GM12878 (cell line): Measurements from ENCODE around the gene CAMK4. TPM values are rescaled to one million over a fixed set of nuclear protein-coding genes. Genes with fewer than 3 reads are reported as not detected.
"Not testable (repeated sequence)": the region's sequence is repeated elsewhere in the genome, so short reads cannot be mapped to it uniquely, and the experiment has no call there.

ENCODE experiments used
- ATAC-seq: fragments of 200-7000 bp; cut with Tn5 transposase; 3 replicates; pipeline ENCODE4 v1.9.1; 2020; ENCODE audit warnings: mild to moderate bottlenecking, moderate library complexity
- BruUV-seq: library from RNA; stranded (reverse); fragments of 400-500 nt; replicated peaks from 2 replicates; lab custom pipeline; 2021; lab: Mats Ljungman, UMichigan
- CTCF ChIA-PET: fragments of 300-600 bp; sonication (Branson Sonifier 250); formaldehyde crosslinking; extraction: SDS; loops from one replicate; lab custom pipeline; 2021; ENCODE audit warnings: inconsistent platforms; lab: Yijun Ruan, JAX
- POLR2A ChIA-PET: fragments of 350-600 bp; formaldehyde crosslinking; extraction: SDS; loops from one replicate; lab custom pipeline; 2021; ENCODE audit warnings: inconsistent platforms; lab: Charles Lee
- RAD21 ChIA-PET: fragments of 300-600 bp; sonication (Branson Sonifier 250); formaldehyde crosslinking; loops from one replicate; lab custom pipeline; 2023; ENCODE audit warnings: antibody characterized with exemption; ENCODE audit not compliant: unreplicated experiment; lab: Charles Lee
- SMC1A ChIA-PET: fragments of 300-600 bp; sonication (Branson Sonifier 250); formaldehyde crosslinking; loops from one replicate; lab custom pipeline; 2023; ENCODE audit not compliant: unreplicated experiment, uncharacterized antibody; lab: Charles Lee
- DNase-seq: peaks from one replicate; pipeline ENCODE4 v3.0.0-alpha.2; 2011; ENCODE audit warnings: low read depth, low spot score
- FAIRE-seq: peaks from 3 replicates; lab custom pipeline; 2011; peaks lifted over from hg19 to GRCh38; lab: Jason Lieb, UNC
- H2AFZ ChIP-seq: 2 replicates; pipeline ENCODE4 v1.6.0; 2011; ENCODE audit warnings: low read depth, low read length, control low read depth; ENCODE audit not compliant: control insufficient read depth
- H3K27ac ChIP-seq: 2 replicates; pipeline ENCODE4 v1.5.1; 2011; ENCODE audit warnings: control low read depth; ENCODE audit not compliant: control insufficient read depth, insufficient read depth
- H3K27me3 ChIP-seq, 2 experiments: replicated peaks in 1 of 2; 2 replicates each; pipeline versions ENCODE4 v1.6.0 to v1.6.1; 2011; ENCODE audit warnings: low read length in 1 of 2; ENCODE audit not compliant: control insufficient read depth in 2 of 2, insufficient read depth in 2 of 2
- H3K36me3 ChIP-seq, 2 experiments: 2 replicates each; pipeline ENCODE4 v1.5.1; 2011; ENCODE audit warnings: low read length in 1 of 2; ENCODE audit not compliant: control insufficient read depth in 2 of 2, insufficient read depth in 2 of 2
- H3K4me1 ChIP-seq: 2 replicates; pipeline ENCODE4 v1.6.1; 2011; ENCODE audit warnings: mild to moderate bottlenecking, low read length, moderate library complexity, mixed read lengths; ENCODE audit not compliant: control insufficient read depth, insufficient read depth
- H3K4me2 ChIP-seq: 2 replicates; pipeline ENCODE4 v1.6.0; 2011; ENCODE audit warnings: control low read depth; ENCODE audit not compliant: control insufficient read depth, insufficient read depth
- H3K4me3 ChIP-seq: fragments of 200-600 bp; sonication (generic); 2 replicates; pipeline ENCODE4 v1.5.1; 2016
- H3K79me2 ChIP-seq: 2 replicates; pipeline ENCODE4 v1.6.0; 2011; ENCODE audit warnings: low read length; ENCODE audit not compliant: control insufficient read depth, insufficient read depth
- H3K9ac ChIP-seq: 2 replicates; pipeline ENCODE4 v1.8.0; 2011; ENCODE audit warnings: low read length, control low read depth, mixed read lengths; ENCODE audit not compliant: control insufficient read depth, insufficient read depth
- H3K9me3 ChIP-seq: replicated peaks from 3 replicates; pipeline ENCODE4 v1.5.1; 2011; ENCODE audit warnings: mild to moderate bottlenecking, low read length; ENCODE audit not compliant: control insufficient read depth, insufficient read depth
- H4K20me1 ChIP-seq: 2 replicates; pipeline ENCODE4 v1.6.0; 2011; ENCODE audit not compliant: control insufficient read depth, insufficient read depth
- BACH1 ChIP-seq: fragments of 450-650 bp; IDR thresholded peaks from 2 replicates; pipeline ENCODE4 v1.6.1; 2017; ENCODE audit warnings: mild to moderate bottlenecking, borderline replicate concordance
- BCL3 ChIP-seq: IDR thresholded peaks from 2 replicates; pipeline ENCODE4 v1.6.1; 2011; ENCODE audit warnings: borderline replicate concordance, low read depth, mild to moderate bottlenecking, moderate library complexity, low read length; ENCODE audit not compliant: insufficient read depth, poor library complexity, severe bottlenecking
- CEBPB ChIP-seq, 2 experiments: fragments of 150-350 bp in 1 of 2; IDR thresholded peaks; 2 replicates each; pipeline ENCODE4 v1.6.1; 2012 to 2014; ENCODE audit warnings: low read depth in 2 of 2, low read length in 2 of 2, borderline replicate concordance in 1 of 2, inconsistent platforms in 1 of 2
- CHD1 ChIP-seq: IDR thresholded peaks from 2 replicates; pipeline ENCODE4 v1.6.1; 2012; ENCODE audit warnings: low read depth, low read length, improper control_type of control experiment
- KDM1A ChIP-seq: fragments of 200-600 bp; sonication (generic); IDR thresholded peaks from 2 replicates; pipeline ENCODE4 v1.6.1; 2016; ENCODE audit warnings: borderline replicate concordance
- MEF2B ChIP-seq: fragments of 450-650 bp; IDR thresholded peaks from 2 replicates; pipeline ENCODE4 v1.6.1; 2018; ENCODE audit warnings: mild to moderate bottlenecking, moderate library complexity; ENCODE audit not compliant: partially characterized antibody, poor library complexity, severe bottlenecking
- NBN ChIP-seq: fragments of 450-650 bp; IDR thresholded peaks from 2 replicates; pipeline ENCODE4 v1.6.1; 2016
- STAT1 ChIP-seq: fragments of 450-650 bp; conservative IDR thresholded peaks from 2 replicates; pipeline ENCODE4 v1.6.1; 2014; ENCODE audit warnings: antibody characterized with exemption, mild to moderate bottlenecking
- TCF12 ChIP-seq: IDR thresholded peaks from 2 replicates; pipeline ENCODE4 v1.6.1; 2011; ENCODE audit warnings: low read depth, mild to moderate bottlenecking, low read length
- WRNIP1 ChIP-seq: IDR thresholded peaks from 2 replicates; pipeline ENCODE4 v1.6.1; 2011; ENCODE audit warnings: low read depth, low read length, improper control_type of control experiment, borderline replicate concordance
- ZZZ3 ChIP-seq: IDR thresholded peaks from 2 replicates; pipeline ENCODE4 v1.6.1; 2011; ENCODE audit warnings: low read depth; ENCODE audit not compliant: control insufficient read depth, insufficient read length
- WGBS: methylation state at CpG from one replicate; pipeline ENCODE4 v1.1.6; 2016; ENCODE audit warnings: low lambda C conversion rate; ENCODE audit not compliant: insufficient replicate concordance, insufficient coverage; ENCODE audit errors: missing lambda C conversion rate; 5-methylcytosine and 5-hydroxymethylcytosine counted together
- in situ Hi-C: fragments of 300-500 bp; cut with MboI; formaldehyde crosslinking; loops from 9 replicates; pipeline ENCODE4 v1.14.3; 2018; ENCODE audit warnings: mixed read lengths
- intact Hi-C: fragments of 100-400 bp; cut with micrococcal nuclease; formaldehyde crosslinking; loops from one replicate; pipeline ENCODE4 v1.14.2; 2022; ENCODE audit not compliant: unreplicated experiment
- polyA plus RNA-seq, 11 experiments: library from polyadenylated mRNA; depleted of rRNA in 4 of 11; unstranded in 6 of 11; stranded (reverse) in 5 of 11; fragments of >200 nt; fragmentation: Nextera tagmentation in 4 of 11; fragmentation: Illumina TruSeq in 1 of 11; extraction: Ambion mirVana in 4 of 11; extraction: Trizol in 1 of 11; gene quantifications; 1 replicate in 1 of 11; 2 replicates in 10 of 11; pipeline versions ENCODE4 v1.2.1 to v1.2.3, GENCODE V29; 2011 to 2016; ENCODE audit warnings: inconsistent platforms in 2 of 11, missing spikeins in 2 of 11, low read depth in 1 of 11
- total RNA-seq, 4 experiments: library from RNA; depleted of rRNA in 3 of 4; stranded (reverse); fragments of >200 nt in 3 of 4; fragmentation: Illumina TruSeq in 1 of 4; extraction: Trizol in 1 of 4; gene quantifications; 2 replicates each; pipeline versions ENCODE4 v1.2.1 to v1.2.3, GENCODE V29; 2013 to 2021

The CAMK4 gene
- total and polyA plus RNA-seq, 10 of the 15 experiments (the other 5 are each of a cell fraction or from before 2014, with no cell fraction given), result 13.3 to 51.9 (median 35.3) TPM

GRCh38 chr5:111256128-111256527 is 31.9 kb downstream of the CAMK4 start (continued):
- TF ChIP-seq BCL3, result no peak

- CTCF ChIA-PET, result interaction anchor here (0.8 to 14.9 kb wide), 4 partner anchors 10 to 27 kb away, joined by 3 to 263 read pairs (median 8); partner anchors contain the start of gene CAMK4
These were observed 33.4 kb downstream of the CAMK4 start for GRCh38 chr5:111257610-111258009.

GRCh38 chr5:111259636-111260035 is 35.5 kb downstream of the CAMK4 start:
- BruUV-seq, result no TSS peak
- Histone ChIP-seq H4K20me1 (no peaks in the 10 kb centered on the region), H3K9ac (no peak overlapping the region), H3K79me2 (peaks cover 52% of the 10 kb centered on the region), H3K9me3 (peaks cover 16% of the 10 kb centered on the region), H3K27me3 (no peaks in the 10 kb centered on the region), H3K4me2 (no peak overlapping the region), H3K27ac (no peak overlapping the region), H3K4me1 (peaks cover 16% of the 10 kb centered on the region), H3K4me3 (no peak overlapping the region), H3K36me3 (peaks cover 0 to 5% of the 10 kb centered on the region in 2 experiments; a peak in 2 of 4 replicates), H2AFZ (no peak overlapping the region)
- ChIA-PET SMC1A (interaction anchor here (16.2 kb wide), 1 partner anchor 29 kb away, joined by 608 read pairs; the partner anchor contains the start of gene CAMK4), CTCF (no interaction called here), RAD21 (no interaction called here), POLR2A (interaction anchor here (11.5 kb wide), 1 partner anchor 33 kb away, joined by 172 read pairs; the partner anchor contains the start of gene CAMK4)
- no peak for ATAC-seq
- intact Hi-C loops (no loop called here), in situ Hi-C loops (no loop called here)
- no peak for FAIRE-seq
- WGBS, result 96% methylated on average over 3 of the region's 3 CpGs
- TF ChIP-seq MEF2B (no peak), CHD1 (no peak), WRNIP1 (no peak), STAT1 (no peak), CEBPB (IDR thresholded peaks at IDR 0.05; ENCODE audit: borderline replicate concordance in 1 of 2, low read depth in 2 of 2, low read length in 2 of 2) (no peak), NBN (no peak), BACH1 (no peak), KDM1A (no peak), ZZZ3 (no peak), TCF12 (no peak)
- DNase-seq, result no peak

More at GRCh38 chr5:111257610-111258009, 33.4 kb downstream of the CAMK4 start:
- in situ Hi-C loops, FAIRE-seq, ATAC-seq, H3K27ac ChIP-seq, intact Hi-C loops, H4K20me1 ChIP-seq, H2AFZ ChIP-seq, H3K4me3 ChIP-seq, H3K4me2 ChIP-seq, DNase-seq, H3K36me3 ChIP-seq, H3K27me3 ChIP-seq, H3K9ac ChIP-seq, BruUV-seq: not testable (repeated sequence)
- ChIA-PET POLR2A (interaction anchor here (11.5 kb wide), 1 partner anchor 31 kb away, joined by 172 read pairs; the partner anchor contains the start of gene CAMK4), RAD21 (interaction anchor here (15.0 kb wide), 1 partner anchor 26 kb away, joined by 443 read pairs; the partner anchor contains the start of gene CAMK4), SMC1A (interaction anchor here (0.6 to 16.2 kb wide), 3 partner anchors 10 to 27 kb away, joined by 3 to 608 read pairs (median 3); partner anchors contain the start of gene CAMK4)
- WGBS, result 90% methylated on average over 4 of the region's 4 CpGs
- peaks cover 55% of the 10 kb centered on the region for H3K79me2 ChIP-seq
- peaks cover 31% of the 10 kb centered on the region for H3K4me1 ChIP-seq
- H3K9me3 ChIP-seq, result peaks cover 12% of the 10 kb centered on the region
